Activated CD4-positive, alpha-beta T cell treated with anti-CD3 and anti-CD28 coated beads for 4 hours (primary cell): ENCODE measurements around the gene FBLL1.
"Not testable (repeated sequence)": the region's sequence is repeated elsewhere in the genome, so short reads cannot be mapped to it uniquely, and the experiment has no call there.

Experiments
- DNase-seq, 2 donors: peaks; one replicate each; pipeline ENCODE4 v3.0.0-alpha.2; 2020

Gene FBLL1

DNA sequence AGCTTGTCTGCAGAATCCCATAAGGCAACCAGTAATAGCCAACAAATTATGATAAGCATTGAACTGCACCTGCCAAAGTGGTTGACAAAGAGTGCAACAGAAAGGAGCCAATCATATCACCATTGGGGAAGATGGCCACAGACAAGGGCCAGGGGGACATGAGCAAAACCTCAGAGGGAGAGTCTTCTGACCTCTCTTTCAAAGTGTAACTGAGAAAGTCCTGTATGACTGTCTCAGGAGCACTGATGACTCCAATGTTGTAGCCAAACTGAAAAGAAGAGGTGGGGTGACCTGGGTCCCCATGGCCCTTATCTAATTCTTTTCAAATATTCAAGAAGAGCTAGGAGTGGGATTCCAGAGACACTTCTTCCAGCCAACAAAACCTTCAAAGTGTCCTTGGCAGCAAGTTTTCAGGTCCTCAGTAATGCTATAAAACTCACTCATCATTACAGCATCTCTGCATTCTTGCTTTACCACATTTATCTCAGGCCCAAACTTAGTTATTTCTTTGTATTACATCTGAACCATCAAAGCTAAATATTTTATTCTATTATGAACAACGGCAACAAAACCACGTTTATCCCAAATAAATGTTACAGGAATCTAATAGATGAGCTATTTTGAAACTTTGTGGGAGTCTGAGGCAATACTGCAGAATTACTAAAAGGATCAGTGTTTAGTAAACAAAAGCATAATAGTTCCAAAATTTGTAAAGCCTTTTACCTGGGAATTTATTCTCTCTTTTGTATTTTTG, 24.4 kb downstream of the FBLL1 start:
- DNase-seq, result no peak

DNA sequence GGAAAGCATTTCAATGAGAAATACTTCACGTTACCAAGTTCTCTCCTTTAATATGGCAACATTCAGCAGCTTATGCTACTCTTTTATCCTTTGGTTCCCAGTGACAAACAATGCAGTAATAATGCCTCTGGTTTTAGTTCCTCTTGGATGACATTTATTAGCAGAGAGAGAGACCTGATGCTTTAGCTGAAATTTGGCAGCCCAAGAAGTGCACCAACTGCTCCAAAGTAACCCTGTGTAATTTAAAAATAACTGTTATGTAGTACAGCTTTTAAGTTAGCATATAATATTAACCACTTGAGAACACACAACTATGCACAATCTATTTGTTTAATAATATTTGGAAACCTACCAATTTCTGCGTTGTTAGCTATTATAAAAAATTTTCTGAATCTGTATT, 28.3 kb downstream of the FBLL1 start:
- DNase-seq, result no peak

DNA sequence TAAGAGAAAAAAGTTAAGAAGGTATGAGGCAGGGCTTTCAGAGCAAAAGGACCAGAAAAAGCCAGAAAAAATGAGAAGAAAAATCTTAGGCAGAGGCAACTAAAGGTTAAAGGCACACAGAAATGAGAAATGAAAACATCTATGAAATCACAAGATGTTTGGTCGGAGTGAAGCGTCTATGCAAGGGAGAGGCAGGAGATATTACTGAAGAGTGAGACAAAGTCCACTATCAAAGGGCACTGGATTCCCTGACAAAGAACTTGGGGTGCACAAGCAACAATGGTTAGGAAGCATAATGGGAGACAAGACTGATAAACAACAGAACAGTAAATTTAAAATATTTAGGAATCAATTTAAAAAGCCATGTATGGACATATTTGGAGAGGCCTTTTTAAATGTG, 33.2 kb downstream of the FBLL1 start:
- no peak for DNase-seq

DNA sequence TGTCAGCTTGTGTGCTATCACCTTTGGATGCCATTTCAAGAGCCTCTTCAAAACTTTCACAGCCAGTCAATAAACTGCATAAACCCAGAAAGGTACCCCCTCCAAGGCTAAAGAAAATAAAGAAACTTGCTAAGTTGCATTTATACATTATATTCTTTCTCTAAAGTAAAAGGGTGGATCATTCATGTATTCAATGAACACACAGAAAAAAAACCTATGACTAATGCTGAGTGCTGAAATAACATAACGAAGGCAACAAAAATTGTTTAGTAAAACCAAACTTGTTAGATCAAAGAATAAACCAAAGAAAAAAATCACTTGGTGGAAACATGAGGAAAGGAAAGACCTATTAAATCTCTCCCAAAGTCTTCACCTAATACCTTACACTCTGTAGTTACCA, 34.9 kb downstream of the FBLL1 start:
- no peak for DNase-seq

DNA sequence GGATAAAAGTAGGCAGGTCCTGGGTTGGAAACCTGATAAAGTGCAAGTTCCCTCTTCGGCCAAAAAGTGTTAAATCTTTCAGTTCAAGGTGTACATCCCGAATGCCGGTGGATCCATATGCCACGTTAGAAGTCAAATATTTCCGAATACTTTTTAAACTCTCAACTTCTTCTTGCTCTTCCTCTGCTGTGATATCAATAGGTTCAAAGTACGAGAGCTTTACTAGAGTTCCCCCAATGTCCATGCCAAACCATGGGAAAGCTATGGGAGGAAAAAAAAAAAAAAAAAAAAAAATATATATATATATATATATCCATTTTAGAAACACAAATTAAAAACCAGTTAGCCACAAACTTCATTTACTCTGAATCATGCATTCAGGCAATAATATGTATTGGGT, 39.6 kb downstream of the FBLL1 start:
- no peak for DNase-seq

DNA sequence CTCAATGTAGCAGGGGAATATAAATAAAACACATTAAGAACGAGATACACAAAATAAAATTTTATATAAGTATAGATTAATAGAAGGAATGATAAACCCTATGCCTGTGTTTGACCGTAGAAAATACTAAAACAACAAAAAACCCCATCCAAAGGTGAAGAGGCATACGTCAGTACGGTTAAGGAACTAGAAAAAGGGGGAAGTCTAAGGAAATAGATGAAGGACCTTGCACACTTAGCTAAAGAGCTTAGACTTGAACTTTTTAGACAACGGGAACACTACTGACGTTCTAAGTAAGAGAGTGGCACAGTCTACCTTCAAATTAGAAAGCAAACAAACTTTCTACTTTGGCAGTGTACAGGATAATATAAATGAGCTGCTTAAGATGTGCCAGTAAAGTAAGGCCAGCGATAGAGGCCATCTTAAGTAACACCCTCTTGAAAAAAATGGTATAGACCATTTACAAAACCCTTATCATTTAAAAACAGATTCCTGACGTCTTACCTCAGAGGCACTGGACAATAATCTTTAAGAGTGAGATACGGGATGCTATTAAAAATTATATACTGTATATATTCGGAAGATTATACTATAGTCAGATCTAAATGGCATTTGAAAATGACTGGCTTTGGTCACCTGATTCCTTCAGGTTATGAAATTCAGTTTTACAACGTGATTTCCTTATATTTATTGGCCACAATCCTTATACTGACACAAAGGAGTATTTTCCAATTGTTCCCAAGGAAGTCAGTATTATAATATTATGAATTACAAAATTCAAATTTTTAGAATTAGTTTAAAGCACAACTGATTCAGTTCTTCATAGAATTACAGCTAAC, 41.6 kb downstream of the FBLL1 start:
- no peak for DNase-seq

DNA sequence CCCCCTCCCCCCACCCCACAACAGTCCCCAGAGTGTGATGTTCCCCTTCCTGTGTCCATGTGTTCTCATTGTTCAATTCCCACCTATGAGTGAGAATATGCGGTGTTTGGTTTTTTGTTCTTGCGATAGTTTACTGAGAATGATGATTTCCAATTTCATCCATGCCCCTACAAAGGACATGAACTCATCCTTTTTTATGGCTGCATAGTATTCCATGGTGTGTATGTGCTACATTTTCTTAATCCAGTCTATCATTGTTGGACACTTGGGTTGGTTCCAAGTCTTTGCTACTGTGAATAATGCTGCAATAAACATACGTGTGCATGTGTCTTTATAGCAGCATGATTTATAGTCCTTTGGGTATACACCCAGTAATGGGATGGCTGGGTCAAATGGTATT, 44.6 kb downstream of the FBLL1 start:
- not testable (repeated sequence) for DNase-seq

DNA sequence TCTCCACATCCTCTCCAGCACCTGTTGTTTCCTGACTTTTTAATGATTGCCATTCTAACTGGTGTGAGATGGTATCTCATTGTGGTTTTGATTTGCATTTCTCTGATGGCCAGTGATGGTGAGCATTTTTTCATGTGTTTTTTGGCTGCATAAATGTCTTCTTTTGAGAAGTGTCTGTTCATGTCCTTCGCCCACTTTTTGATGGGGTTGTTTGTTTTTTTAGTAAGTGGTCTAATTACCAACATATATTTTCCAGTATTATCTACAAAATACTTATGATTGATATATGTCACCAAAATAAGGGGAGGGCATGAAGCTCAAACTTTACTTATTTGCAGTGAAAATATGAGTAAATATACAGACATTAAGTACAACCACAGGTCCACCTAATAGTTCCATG, 45.1 kb downstream of the FBLL1 start:
- DNase-seq, result not testable (repeated sequence)

DNA sequence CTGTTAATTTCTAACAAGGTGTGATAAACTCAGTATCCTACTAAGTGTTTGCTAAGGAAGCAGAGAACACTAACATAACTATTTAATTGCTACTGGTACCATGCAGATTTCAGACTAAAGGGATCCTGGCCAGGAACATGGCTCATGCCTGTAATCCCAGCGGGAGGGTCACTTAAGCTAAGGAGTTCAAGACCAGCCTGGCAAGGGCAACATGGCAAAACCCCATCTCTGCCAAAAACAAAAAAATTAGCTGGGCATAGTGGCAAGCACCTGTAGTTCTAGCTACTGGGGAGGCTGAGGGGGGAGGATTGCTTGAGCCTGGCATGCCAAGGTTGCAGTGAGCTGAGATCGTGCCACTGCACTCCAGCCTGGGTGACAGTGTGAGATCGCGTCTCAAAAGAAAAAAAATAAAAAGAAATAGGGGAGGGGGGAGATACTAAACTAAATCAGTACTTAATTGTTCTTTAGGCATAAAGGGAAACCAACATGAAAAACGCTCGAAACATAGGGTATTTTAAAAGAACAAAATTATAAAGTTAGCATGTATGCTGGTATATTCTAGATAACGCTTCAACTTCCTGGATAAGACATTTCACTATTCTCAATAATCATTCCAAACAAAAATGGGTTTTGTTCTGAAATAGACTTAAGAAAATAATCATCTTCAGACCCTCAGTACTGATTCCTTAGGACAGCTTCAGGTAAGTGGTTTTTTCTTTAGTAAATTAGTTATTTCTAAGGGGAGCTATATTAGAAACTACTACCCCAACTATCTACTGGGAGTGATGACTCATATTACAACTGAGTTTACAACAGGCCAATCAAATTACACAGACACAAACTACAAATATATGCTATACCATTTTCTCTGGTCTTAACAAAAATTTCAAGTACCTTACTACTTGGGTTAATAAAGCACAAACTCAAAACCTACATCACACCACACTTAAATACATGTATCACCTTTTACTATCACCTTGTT, 46.6 kb downstream of the FBLL1 start:
- no peak for DNase-seq

DNA sequence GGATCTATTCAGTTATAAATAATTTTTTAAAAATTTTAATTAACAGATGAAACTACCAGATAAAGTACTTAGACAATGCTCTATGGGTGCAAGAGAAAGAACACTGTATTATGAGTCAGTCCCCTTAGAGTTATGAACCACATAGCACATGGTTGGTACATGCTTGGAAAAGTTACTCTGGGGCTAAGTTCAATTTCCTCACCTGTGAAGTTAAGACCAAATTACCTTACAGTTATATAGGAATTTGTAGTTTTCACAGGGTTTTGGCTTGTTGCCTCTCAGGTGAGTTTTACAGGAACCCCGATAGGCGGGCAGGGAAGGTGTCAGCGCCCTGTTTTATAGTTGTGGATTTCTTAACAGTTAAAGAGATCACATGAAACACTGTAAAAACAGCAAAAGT, 48.9 kb downstream of the FBLL1 start:
- DNase-seq, result no peak

DNA sequence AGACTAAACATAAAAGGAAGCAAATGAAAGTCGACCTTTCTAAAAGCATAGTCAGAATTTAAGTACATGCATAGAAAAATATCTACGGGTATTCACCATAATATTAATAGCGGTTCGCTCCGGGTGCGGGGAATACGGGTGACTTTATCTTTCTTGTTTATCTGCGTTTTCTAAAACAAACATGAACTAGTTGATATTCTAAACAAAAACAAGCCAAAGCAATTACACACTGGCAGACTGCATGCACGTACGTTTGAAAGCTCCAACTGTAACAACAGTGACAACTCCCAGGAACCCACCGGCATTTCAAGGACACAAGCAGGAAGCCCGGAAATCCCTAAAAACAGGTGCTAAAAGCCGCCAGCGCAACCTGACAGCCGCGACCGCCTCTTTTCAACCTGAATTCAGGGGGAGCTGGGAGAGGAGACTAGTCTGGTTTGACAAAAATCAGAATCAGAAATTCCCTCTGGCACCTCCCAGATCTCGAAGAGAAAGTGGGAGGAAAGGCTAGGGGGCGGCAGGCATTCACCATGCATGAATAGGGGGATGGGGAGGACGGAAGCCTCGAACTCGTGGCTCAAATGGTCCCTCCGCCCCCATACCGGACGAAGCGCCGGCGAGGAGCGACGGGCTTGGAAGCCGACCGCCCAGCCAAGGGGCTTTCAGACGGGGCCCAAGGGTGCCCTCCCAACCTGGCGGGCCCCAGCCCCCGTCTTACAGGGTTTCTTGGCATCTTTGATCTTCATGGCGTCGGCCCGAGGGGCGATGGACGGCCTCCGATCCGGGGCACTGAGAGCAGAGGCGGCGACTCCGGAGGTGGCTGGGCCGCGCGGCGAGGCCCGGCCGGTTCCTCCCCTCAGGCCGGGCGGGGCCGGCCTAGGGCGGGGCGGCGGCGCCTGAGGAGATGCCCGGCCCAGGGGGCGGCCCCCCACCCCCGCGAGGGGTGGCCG, 49.7 kb downstream of the FBLL1 start, which contains the start of gene PANK3:
Gene PANK3 (minus strand): TSS at position 831 of the 950 bp plus-strand sequence. CDS start 85 bp downstream, at position 746.
- DNase-seq, result no peak

DNA sequence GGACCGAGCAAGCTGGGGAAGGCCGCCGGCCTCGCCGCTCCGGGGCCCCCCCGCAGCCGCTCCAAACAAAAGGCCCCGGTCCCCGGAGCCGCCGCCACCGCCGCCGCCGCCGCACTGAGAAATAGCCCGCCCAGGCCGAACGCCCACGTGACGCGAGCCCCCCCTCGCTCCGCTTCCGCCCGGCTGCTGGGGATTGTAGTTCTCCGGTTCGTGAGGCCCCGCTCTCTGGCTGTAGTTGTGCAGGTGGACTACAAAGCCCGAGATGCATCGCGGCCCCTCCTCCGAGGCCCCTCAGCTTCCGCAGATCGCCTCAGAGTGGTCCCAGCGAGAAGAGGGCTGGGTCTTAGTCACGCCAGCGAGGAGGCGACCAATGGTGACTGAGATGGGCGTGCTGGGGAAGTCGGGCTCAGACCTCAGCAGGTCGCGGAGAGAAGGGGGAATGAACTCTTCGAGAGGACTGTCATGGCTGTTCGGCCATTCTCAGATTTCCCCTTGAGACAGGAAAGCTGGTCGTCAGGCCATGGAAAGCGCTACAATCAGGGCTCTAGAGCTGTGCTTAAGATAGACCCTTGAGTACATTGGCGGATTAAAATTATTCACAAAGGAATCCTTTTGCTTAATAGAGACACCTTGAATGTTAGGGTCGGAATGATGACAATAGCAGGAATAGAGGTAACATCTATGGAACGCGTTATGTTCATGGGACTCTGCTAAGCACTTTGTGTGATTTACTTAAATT, 50.6 kb downstream of the FBLL1 start:
- DNase-seq, result peak; percentile 95 to 96

DNA sequence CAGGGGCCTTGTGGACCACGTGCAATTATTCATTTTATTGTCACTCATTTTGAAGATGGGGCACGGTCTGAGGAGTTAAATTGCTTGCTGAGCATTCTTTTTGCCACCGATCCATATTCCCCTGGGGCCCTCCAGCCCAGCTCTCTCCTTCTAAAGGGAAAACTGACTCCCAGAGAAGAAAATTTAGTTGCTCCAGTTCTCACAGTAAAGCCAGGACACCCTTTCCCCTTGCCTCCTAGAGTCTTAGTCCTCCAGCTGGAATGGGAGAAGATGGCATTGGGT, 51.1 kb downstream of the FBLL1 start:
- no peak for DNase-seq
